Mesendoderm (in vitro differentiated cells): ENCODE results near the gene ATP4B.

Experiments
- DNase-seq: peaks from one replicate; pipeline ENCODE4 v3.0.0; 2013
- H2AK5ac ChIP-seq: 2 replicates; pipeline ENCODE4 v1.6.1; 2013; ENCODE audit warnings: low read length, inconsistent platforms
- H2BK120ac ChIP-seq: 2 replicates; pipeline ENCODE4 v1.6.1; 2013; ENCODE audit warnings: low read depth, mild to moderate bottlenecking, low read length, moderate library complexity, mixed read lengths
- H2BK15ac ChIP-seq: replicated peaks from 2 replicates; pipeline ENCODE4 v1.6.1; 2013; ENCODE audit warnings: low read depth, mild to moderate bottlenecking, moderate library complexity
- H2BK5ac ChIP-seq: 2 replicates; pipeline ENCODE4 v1.6.1; 2013; ENCODE audit warnings: low read length, inconsistent platforms
- H3K18ac ChIP-seq: 2 replicates; pipeline ENCODE4 v1.6.1; 2013; ENCODE audit warnings: mild to moderate bottlenecking, low read length, mixed read lengths
- H3K23ac ChIP-seq: one replicate; pipeline ENCODE4 v1.6.1; 2013; ENCODE audit warnings: low read length
- H3K27ac ChIP-seq: 2 replicates; pipeline ENCODE4 v1.5.1; 2013; ENCODE audit warnings: low read depth, mild to moderate bottlenecking, inconsistent platforms, low read length, moderate library complexity
- H3K27me3 ChIP-seq: 2 replicates; pipeline ENCODE4 v1.6.1; 2013; ENCODE audit warnings: low read length, control low read depth, mild to moderate bottlenecking, inconsistent platforms; ENCODE audit not compliant: insufficient read depth, poor library complexity
- H3K36me3 ChIP-seq: 2 replicates; pipeline ENCODE4 v1.6.1; 2013; ENCODE audit warnings: low read length, inconsistent platforms; ENCODE audit not compliant: control insufficient read depth, insufficient read depth
- H3K4ac ChIP-seq: one replicate; pipeline ENCODE4 v1.6.1; 2013; ENCODE audit warnings: low read depth, mild to moderate bottlenecking, low read length, moderate library complexity
- H3K4me1 ChIP-seq: 2 replicates; pipeline ENCODE4 v1.6.1; 2013; ENCODE audit warnings: low read depth, low read length, inconsistent platforms; ENCODE audit not compliant: control insufficient read depth
- H3K4me2 ChIP-seq: 2 replicates; pipeline ENCODE4 v1.6.1; 2013; ENCODE audit warnings: low read length
- H3K4me3 ChIP-seq: 2 replicates; pipeline ENCODE4 v1.5.1; 2013; ENCODE audit warnings: mild to moderate bottlenecking, low read length
- H3K56ac ChIP-seq: one replicate; pipeline ENCODE4 v1.6.1; 2013; ENCODE audit warnings: low read length
- H3K79me1 ChIP-seq: 2 replicates; pipeline ENCODE4 v1.6.1; 2013; ENCODE audit warnings: low read length, inconsistent platforms
- H3K79me2 ChIP-seq: 2 replicates; pipeline ENCODE4 v1.6.1; 2013; ENCODE audit warnings: mild to moderate bottlenecking, low read length; ENCODE audit not compliant: control insufficient read depth, insufficient read depth
- H3K9ac ChIP-seq: 2 replicates; pipeline ENCODE4 v1.6.1; 2013; ENCODE audit warnings: low read length, inconsistent platforms
- H4K5ac ChIP-seq: one replicate; pipeline ENCODE4 v1.6.1; 2013; ENCODE audit warnings: low read length
- H4K8ac ChIP-seq: one replicate; pipeline ENCODE4 v1.6.1; 2013; ENCODE audit warnings: low read depth, mild to moderate bottlenecking, control low read depth, low read length, moderate library complexity
- WGBS: extraction: QIAGEN DNeasy Blood & Tissue Kit; methylation state at CpG from one replicate; pipeline ENCODE4 v1.1.7; 2013; ENCODE audit warnings: low lambda C conversion rate, missing lambda C conversion rate; ENCODE audit not compliant: insufficient coverage; ENCODE audit errors: extremely low coverage; 5-methylcytosine and 5-hydroxymethylcytosine counted together

ATP4B gene

GRCh38 chr13:113654591-113655345 lies 3.2 kb downstream of the ATP4B start:
- Histone ChIP-seq H3K79me2 (no peaks in the 10 kb centered on the region), H3K27ac (no peak overlapping the region), H4K8ac (no peak overlapping the region), H2BK120ac (no peak overlapping the region), H3K9ac (no peak overlapping the region), H2BK15ac (no peak overlapping the region), H3K4me2 (no peak overlapping the region), H3K23ac (no peak overlapping the region), H4K5ac (no peak overlapping the region), H3K4me1 (peaks cover 4% of the 10 kb centered on the region), H3K4me3 (no peak overlapping the region), H3K36me3 (no peaks in the 10 kb centered on the region), H2AK5ac (no peak overlapping the region), H3K4ac (no peak overlapping the region), H3K18ac (no peak overlapping the region), H2BK5ac (no peak overlapping the region), H3K56ac (peak overlapping the region; percentile 10), H3K27me3 (no peaks in the 10 kb centered on the region), H3K79me1 (no peaks in the 10 kb centered on the region)
- no CpG with 5 or more reads among the region's 39 CpGs for WGBS
- DNase-seq = no peak

GRCh38 chr13:113654175-113654560 lies 3.8 kb downstream of the ATP4B start:
- no peak overlapping the region for H4K8ac ChIP-seq
- peaks cover 4% of the 10 kb centered on the region for H3K4me1 ChIP-seq
- H3K79me1 ChIP-seq = no peaks in the 10 kb centered on the region
- no peak overlapping the region for H3K4me2 ChIP-seq
- WGBS = no CpG with 5 or more reads among the region's 9 CpGs
- H3K27ac ChIP-seq = peak overlapping the region; percentile 0
- H4K5ac ChIP-seq = no peak overlapping the region
- H3K56ac ChIP-seq = no peak overlapping the region
- DNase-seq = no peak
- no peak overlapping the region for H2BK15ac ChIP-seq
- no peak overlapping the region for H3K9ac ChIP-seq
- no peak overlapping the region for H3K4ac ChIP-seq
- no peaks in the 10 kb centered on the region for H3K36me3 ChIP-seq
- H2BK120ac ChIP-seq = no peak overlapping the region
- H2AK5ac ChIP-seq = no peak overlapping the region
- H3K79me2 ChIP-seq = no peaks in the 10 kb centered on the region
- H3K27me3 ChIP-seq = no peaks in the 10 kb centered on the region
- H3K4me3 ChIP-seq = no peak overlapping the region
- no peak overlapping the region for H3K23ac ChIP-seq
- no peak overlapping the region for H3K18ac ChIP-seq
- no peak overlapping the region for H2BK5ac ChIP-seq

GRCh38 chr13:113653264-113654174 lies 4.5 kb downstream of the ATP4B start:
- H3K79me2 ChIP-seq = no peaks in the 10 kb centered on the region
- H4K8ac ChIP-seq = no peak overlapping the region
- H3K18ac ChIP-seq = no peak overlapping the region
- H3K9ac ChIP-seq = no peak overlapping the region
- no peaks in the 10 kb centered on the region for H3K27me3 ChIP-seq
- H2AK5ac ChIP-seq = no peak overlapping the region
- no peak overlapping the region for H3K4me3 ChIP-seq
- no peak overlapping the region for H3K4ac ChIP-seq
- H3K4me2 ChIP-seq = no peak overlapping the region
- H2BK5ac ChIP-seq = no peak overlapping the region
- H4K5ac ChIP-seq = no peak overlapping the region
- H3K4me1 ChIP-seq = peaks cover 4% of the 10 kb centered on the region
- peak overlapping the region; percentile 66 for H3K27ac ChIP-seq
- no peak overlapping the region for H2BK15ac ChIP-seq
- DNase-seq = peak; percentile 74
- H3K36me3 ChIP-seq = no peaks in the 10 kb centered on the region
- H2BK120ac ChIP-seq = no peak overlapping the region
- peak overlapping the region; percentile 22 for H3K56ac ChIP-seq
- WGBS = no CpG with 5 or more reads among the region's 24 CpGs
- no peaks in the 10 kb centered on the region for H3K79me1 ChIP-seq
- no peak overlapping the region for H3K23ac ChIP-seq

- H2BK15ac ChIP-seq = no peak overlapping the region
- H3K23ac ChIP-seq = no peak overlapping the region
- DNase-seq = no peak
- no peaks in the 10 kb centered on the region for H3K79me2 ChIP-seq
- no peak overlapping the region for H3K9ac ChIP-seq
- H3K36me3 ChIP-seq = no peaks in the 10 kb centered on the region
- H3K79me1 ChIP-seq = no peaks in the 10 kb centered on the region
- H3K4ac ChIP-seq = no peak overlapping the region
- no peak overlapping the region for H4K8ac ChIP-seq
- H3K27ac ChIP-seq = peak overlapping the region; percentile 12
- H3K27me3 ChIP-seq = no peaks in the 10 kb centered on the region
- no peak overlapping the region for H2BK120ac ChIP-seq
- no peak overlapping the region for H3K56ac ChIP-seq
- WGBS = no CpG with 5 or more reads among the region's 24 CpGs
- peak overlapping the region; percentile 5 for H3K18ac ChIP-seq
- H2AK5ac ChIP-seq = no peak overlapping the region
- no peak overlapping the region for H2BK5ac ChIP-seq
- peaks cover 4% of the 10 kb centered on the region for H3K4me1 ChIP-seq
- H3K4me3 ChIP-seq = no peak overlapping the region
- no peak overlapping the region for H4K5ac ChIP-seq
- H3K4me2 ChIP-seq = no peak overlapping the region
These were observed 5.4 kb downstream of the ATP4B start for GRCh38 chr13:113652404-113653263.

- Histone ChIP-seq H3K4me3 (no peak overlapping the region), H4K5ac (no peak overlapping the region), H3K79me2 (no peaks in the 10 kb centered on the region), H3K27me3 (no peaks in the 10 kb centered on the region), H2BK5ac (no peak overlapping the region), H3K18ac (peak overlapping the region; percentile 5), H3K27ac (no peak overlapping the region), H3K4me2 (no peak overlapping the region), H2BK120ac (no peak overlapping the region), H3K56ac (no peak overlapping the region), H3K9ac (no peak overlapping the region), H3K4me1 (peaks cover 4% of the 10 kb centered on the region), H3K36me3 (no peaks in the 10 kb centered on the region), H2AK5ac (no peak overlapping the region), H3K4ac (no peak overlapping the region), H2BK15ac (no peak overlapping the region), H3K79me1 (no peaks in the 10 kb centered on the region), H4K8ac (no peak overlapping the region), H3K23ac (no peak overlapping the region)
- no peak for DNase-seq
- WGBS = no CpG with 5 or more reads among the region's 37 CpGs
These were observed 6.2 kb downstream of the ATP4B start for GRCh38 chr13:113651511-113652403.
